H1 (cell line): ENCODE measurements around the gene ARMCX2. TPM values are rescaled to one million over a fixed set of nuclear protein-coding genes. Genes with fewer than 3 reads are reported as not detected.

Experiments used
- CTCF ChIA-PET: fragments of 300-600 bp; sonication (Branson Sonifier 250); formaldehyde crosslinking; loops from one replicate; lab custom pipeline; 2021; ENCODE audit not compliant: partially characterized antibody; lab: Charles Lee
- POLR2A ChIA-PET: fragments of 300-600 bp; sonication (Branson Sonifier 250); formaldehyde crosslinking; loops from one replicate; lab custom pipeline; 2021; ENCODE audit warnings: inconsistent platforms; ENCODE audit not compliant: partially characterized antibody; lab: Charles Lee
- DNase-seq, 2 experiments: peaks; one replicate each; pipeline versions ENCODE4 v3.0.0 to v3.0.0-alpha.2; 2010 to 2022; ENCODE audit warnings: low spot score in 2 of 2, low read depth in 1 of 2, mixed read lengths in 1 of 2
- FAIRE-seq: peaks from 2 replicates; lab custom pipeline; 2011; peaks lifted over from hg19 to GRCh38; lab: Jason Lieb, UNC
- H2AFZ ChIP-seq: 2 replicates; pipeline ENCODE4 v1.8.1; 2012; ENCODE audit warnings: low read length, inconsistent platforms
- H2AK5ac ChIP-seq: 2 replicates; pipeline ENCODE4 v1.6.1; 2013; ENCODE audit warnings: low read depth, low read length
- H2BK120ac ChIP-seq: replicated peaks from 2 replicates; pipeline ENCODE3; 2013; ENCODE audit warnings: low read depth, low read length, inconsistent platforms
- H2BK12ac ChIP-seq: 2 replicates; pipeline ENCODE4 v1.6.1; 2013; ENCODE audit warnings: low read depth, low read length
- H2BK15ac ChIP-seq: 2 replicates; pipeline ENCODE4 v1.6.1; 2013; ENCODE audit warnings: low read length
- H2BK20ac ChIP-seq: 2 replicates; pipeline ENCODE4 v1.6.1; 2013; ENCODE audit warnings: low read length
- H2BK5ac ChIP-seq: 2 replicates; pipeline ENCODE4 v1.6.1; 2013; ENCODE audit warnings: low read depth, low read length
- H3K14ac ChIP-seq: 2 replicates; pipeline ENCODE4 v1.6.1; 2013; ENCODE audit warnings: inconsistent platforms; ENCODE audit not compliant: insufficient read length
- H3K18ac ChIP-seq: 2 replicates; pipeline ENCODE4 v1.6.1; 2013; ENCODE audit warnings: low read length; ENCODE audit errors: extremely low read depth
- H3K23ac ChIP-seq: 2 replicates; pipeline ENCODE4 v1.6.1; 2013; ENCODE audit warnings: inconsistent platforms; ENCODE audit not compliant: insufficient read length
- H3K23me2 ChIP-seq: 2 replicates; pipeline ENCODE4 v1.6.1; 2013; ENCODE audit warnings: low read depth, low read length
- H3K27ac ChIP-seq: 2 replicates; pipeline ENCODE4 v1.6.1; 2011; ENCODE audit warnings: low read depth, low read length, inconsistent platforms
- H3K27me3 ChIP-seq, 4 experiments: replicated peaks in 1 of 4; 1 replicate in 1 of 4; 2 replicates in 3 of 4; pipeline versions ENCODE4 v1.6.1 to v1.8.1; 2011 to 2013; ENCODE audit warnings: low read length in 3 of 4, mild to moderate bottlenecking in 3 of 4, inconsistent platforms in 2 of 4, mixed read lengths in 2 of 4, moderate library complexity in 1 of 4; ENCODE audit not compliant: control insufficient read depth in 3 of 4, insufficient read depth in 3 of 4; ENCODE audit errors: extremely low read depth in 1 of 4
- H3K36me3 ChIP-seq, 4 experiments: 2 replicates each; pipeline versions ENCODE4 v1.6.1 to v1.8.1; 2011 to 2013; ENCODE audit warnings: mild to moderate bottlenecking in 4 of 4, low read length in 3 of 4, moderate library complexity in 2 of 4, control low read depth in 1 of 4, inconsistent platforms in 1 of 4; ENCODE audit not compliant: insufficient read depth in 4 of 4, control insufficient read depth in 2 of 4
- H3K4ac ChIP-seq: replicated peaks from 2 replicates; pipeline ENCODE3; 2013; ENCODE audit warnings: low read length, low read depth, mixed read lengths, inconsistent platforms; ENCODE audit not compliant: insufficient read length
- H3K4me1 ChIP-seq, 4 experiments: replicated peaks in 1 of 4; 1 replicate in 1 of 4; 2 replicates in 3 of 4; pipeline versions ENCODE4 v1.6.1 to v1.8.1; 2011 to 2013; ENCODE audit warnings: low read length in 3 of 4, inconsistent platforms in 2 of 4, mixed read lengths in 1 of 4; ENCODE audit not compliant: insufficient read depth in 4 of 4, control insufficient read depth in 3 of 4
- H3K4me2 ChIP-seq, 2 experiments: 2 replicates each; pipeline versions ENCODE4 v1.6.1 to v1.8.1; 2011 to 2013; ENCODE audit warnings: low read depth in 2 of 2, low read length in 2 of 2, control low read depth in 1 of 2, inconsistent platforms in 1 of 2, mild to moderate bottlenecking in 1 of 2; ENCODE audit not compliant: insufficient read depth in 1 of 2
- H3K4me3 ChIP-seq, 4 experiments: fragments of 200-600, 300-600 bp in 1 of 4; sonication (generic), shearing (Covaris generic), sonication (Bioruptor Twin) in 1 of 4; 2 replicates each; pipeline versions ENCODE4 v1.5.1 to v1.8.1; 2011 to 2016; ENCODE audit warnings: low read length in 4 of 4, low read depth in 3 of 4, control low read depth in 2 of 4, inconsistent platforms in 2 of 4, mild to moderate bottlenecking in 2 of 4, mixed read lengths in 1 of 4, moderate library complexity in 1 of 4; ENCODE audit not compliant: insufficient read depth in 2 of 4; ENCODE audit errors: extremely low read depth in 1 of 4
- H3K56ac ChIP-seq: replicated peaks from 2 replicates; pipeline ENCODE3; 2013; ENCODE audit warnings: low read depth, mild to moderate bottlenecking, mixed read lengths, low read length, inconsistent platforms; ENCODE audit not compliant: insufficient read length
- H3K79me1 ChIP-seq: 2 replicates; pipeline ENCODE4 v1.6.1; 2013; ENCODE audit warnings: low read depth, low read length, control low read depth
- H3K79me2 ChIP-seq, 2 experiments: 2 replicates each; pipeline versions ENCODE4 v1.6.1 to v1.8.1; 2012 to 2013; ENCODE audit warnings: low read length in 2 of 2, mild to moderate bottlenecking in 2 of 2, inconsistent platforms in 1 of 2; ENCODE audit not compliant: insufficient read depth in 2 of 2, control insufficient read depth in 1 of 2
- H3K9ac ChIP-seq, 4 experiments: replicated peaks in 1 of 4; 1 replicate in 1 of 4; 2 replicates in 3 of 4; pipeline versions ENCODE4 v1.6.1 to v1.8.1; 2011 to 2013; ENCODE audit warnings: low read depth in 3 of 4, low read length in 3 of 4, control low read depth in 2 of 4, mild to moderate bottlenecking in 2 of 4, moderate library complexity in 2 of 4, inconsistent platforms in 1 of 4; ENCODE audit errors: extremely low read depth in 1 of 4
- H3K9me3 ChIP-seq, 2 experiments: 2 replicates each; pipeline versions ENCODE4 v1.6.1 to v1.8.1; 2012 to 2013; ENCODE audit warnings: mild to moderate bottlenecking in 2 of 2, moderate library complexity in 2 of 2, control low read depth in 1 of 2, inconsistent platforms in 1 of 2, low read depth in 1 of 2, low read length in 1 of 2, mixed read lengths in 1 of 2; ENCODE audit not compliant: insufficient read depth in 2 of 2
- H4K20me1 ChIP-seq, 2 experiments: replicated peaks in 1 of 2; 2 replicates each; pipeline versions ENCODE3 to v1.8.1; 2011 to 2013; ENCODE audit warnings: inconsistent platforms in 2 of 2, low read length in 2 of 2, mild to moderate bottlenecking in 1 of 2; ENCODE audit not compliant: insufficient read depth in 2 of 2, control insufficient read depth in 1 of 2
- H4K5ac ChIP-seq: 2 replicates; pipeline ENCODE4 v1.6.1; 2013; ENCODE audit warnings: low read length, low read depth, mixed read lengths, inconsistent platforms; ENCODE audit not compliant: insufficient read length
- H4K8ac ChIP-seq: 2 replicates; pipeline ENCODE4 v1.8.0; 2013; ENCODE audit warnings: mild to moderate bottlenecking, moderate library complexity, low read length, inconsistent platforms; ENCODE audit not compliant: insufficient read depth; ENCODE audit errors: extremely low read depth
- H4K91ac ChIP-seq: replicated peaks from 2 replicates; pipeline ENCODE3; 2013; ENCODE audit warnings: low read length, mixed read lengths, inconsistent platforms; ENCODE audit not compliant: insufficient read length
- ATF2 ChIP-seq: IDR thresholded peaks from 2 replicates; pipeline ENCODE4 v1.6.1; 2012; ENCODE audit warnings: low read length, inconsistent platforms
- CHD1 ChIP-seq: IDR thresholded peaks from 2 replicates; pipeline ENCODE4 v1.6.1; 2012; ENCODE audit warnings: low read depth, low read length, improper control_type of control experiment
- EZH2 ChIP-seq: fragments of 200-600 bp; sonication (generic); IDR thresholded peaks from 2 replicates; pipeline ENCODE4 v1.7.1; 2012; ENCODE audit warnings: low read depth, mild to moderate bottlenecking, moderate library complexity, low read length, inconsistent platforms; ENCODE audit not compliant: severe bottlenecking
- HDAC6 ChIP-seq: IDR thresholded peaks from one replicate; pipeline ENCODE4 v1.7.1; 2012; ENCODE audit warnings: low read depth, mild to moderate bottlenecking, inconsistent platforms, low read length, moderate library complexity
- JUN ChIP-seq: IDR thresholded peaks from 2 replicates; pipeline ENCODE4 v1.6.1; 2011; ENCODE audit warnings: low read depth, mild to moderate bottlenecking, improper control_type of control experiment, low read length
- NRF1 ChIP-seq: IDR thresholded peaks from 2 replicates; pipeline ENCODE4 v1.6.1; 2011; ENCODE audit warnings: mild to moderate bottlenecking, low read depth, low read length, improper control_type of control experiment
- PHF8 ChIP-seq: fragments of 200-600 bp; sonication (generic); conservative IDR thresholded peaks from 2 replicates; pipeline ENCODE4 v1.7.1; 2012; ENCODE audit warnings: low read depth, mild to moderate bottlenecking, inconsistent platforms, low read length, moderate library complexity
- SAP30 ChIP-seq: fragments of 300-600 bp; sonication (generic); IDR thresholded peaks from 2 replicates; pipeline ENCODE4 v1.7.1; 2012; ENCODE audit warnings: low read length, moderate library complexity, mild to moderate bottlenecking, inconsistent platforms; ENCODE audit not compliant: insufficient read depth, insufficient replicate concordance
- SIN3A ChIP-seq, 2 experiments: IDR thresholded peaks in 1 of 2; conservative IDR thresholded peaks in 1 of 2; 2 replicates each; pipeline ENCODE4 v1.6.1; 2011 to 2012; ENCODE audit warnings: low read length in 2 of 2, improper control_type of control experiment in 1 of 2, low read depth in 1 of 2, mild to moderate bottlenecking in 1 of 2
- TBP ChIP-seq: IDR thresholded peaks from 2 replicates; pipeline ENCODE4 v1.6.1; 2011; ENCODE audit warnings: low read depth, low read length, improper control_type of control experiment
- TEAD4 ChIP-seq: IDR thresholded peaks from 2 replicates; pipeline ENCODE4 v1.6.1; 2012; ENCODE audit warnings: low read depth, low read length, inconsistent platforms, mixed read lengths
- polyA plus RNA-seq, 7 experiments: library from polyadenylated mRNA; depleted of rRNA in 3 of 7; stranded (reverse) in 5 of 7; unstranded in 2 of 7; fragments of >200 nt in 5 of 7; fragments of 200-250 nt in 2 of 7; gene quantifications; 1 replicate in 5 of 7; 2 replicates in 1 of 7; 4 replicates in 1 of 7; pipeline versions ENCODE4 v1.2.1 to v1.2.3, GENCODE V29; 2011 to 2013; ENCODE audit warnings: missing spikeins in 2 of 7, mixed read lengths in 2 of 7
- total RNA-seq: library from RNA; stranded (reverse); fragmentation: NEBNext Ultra II Directional; extraction: Animal tissue kit (Norgen Biotek cat#: 25700); gene quantifications from 2 replicates; pipeline ENCODE4 v1.2.1, GENCODE V29; 2021

The ARMCX2 gene
- total and polyA plus RNA-seq, 2 of the 8 experiments (the other 6 are each of a cell fraction or from before 2014, with no cell fraction given), result 39.7 to 113 TPM

GRCh38 chrX:101642093-101642492 is 17.6 kb downstream of the ARMCX2 start (continued):
- no peak for TF ChIP-seq NRF1
- TF ChIP-seq, all 59 proteins: peak for 0

DNA sequence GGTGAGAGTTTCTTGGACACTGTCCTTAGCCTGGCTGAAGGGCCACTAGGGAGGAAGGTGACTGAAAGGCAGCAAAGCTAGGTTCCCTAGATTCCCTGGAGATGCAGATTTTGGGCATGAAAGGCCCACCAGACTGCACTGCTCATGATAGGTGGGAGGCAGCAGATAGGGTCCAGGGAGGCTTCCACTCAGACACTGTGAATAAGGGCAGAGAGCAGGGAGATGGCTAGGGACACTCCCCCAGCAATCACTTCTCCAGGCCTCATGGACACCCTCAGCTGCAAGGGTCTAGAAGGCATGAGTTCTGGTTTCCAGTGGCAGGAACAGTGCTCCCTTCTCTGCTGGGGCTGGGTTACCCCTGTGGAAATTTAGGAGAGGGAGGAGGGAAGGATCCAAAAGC is 20.1 kb downstream of the ARMCX2 start:
- ChIA-PET CTCF (interaction anchor here (0.6 to 1.4 kb wide), 2 partner anchors 13 to 119 kb away, joined by 3 to 6 read pairs; no protein-coding TSS in a partner anchor), POLR2A (interaction anchor here (0.6 to 0.9 kb wide), 2 partner anchors 11 to 366 kb away, joined by 3 to 4 read pairs; no protein-coding TSS in a partner anchor)
- no peaks in the 10 kb centered on the region for H3K36me3 ChIP-seq
- no peaks in the 10 kb centered on the region for H3K9me3 ChIP-seq
- no peak overlapping the region for H2BK15ac ChIP-seq
- no peak overlapping the region for H3K23ac ChIP-seq
- no peaks in the 10 kb centered on the region for H3K4me1 ChIP-seq
- no peak overlapping the region for H2BK12ac ChIP-seq
- H4K91ac ChIP-seq, result no peak overlapping the region
- no peak overlapping the region for H3K4me2 ChIP-seq
- FAIRE-seq (no peak), DNase-seq (no peak)
- no peak overlapping the region for H2BK120ac ChIP-seq
- no peak overlapping the region for H2BK5ac ChIP-seq
- H3K4me3 ChIP-seq, result no peak overlapping the region
- no peak overlapping the region for H3K9ac ChIP-seq
- no peak overlapping the region for H2AK5ac ChIP-seq
- no peak overlapping the region for H4K8ac ChIP-seq
- no peak overlapping the region for H2BK20ac ChIP-seq
- H3K27me3 ChIP-seq, result no peaks in the 10 kb centered on the region
- no peak overlapping the region for H3K56ac ChIP-seq
- H3K27ac ChIP-seq, result no peak overlapping the region
- no peak overlapping the region for H3K18ac ChIP-seq
- H3K79me2 ChIP-seq, result no peaks in the 10 kb centered on the region
- H3K14ac ChIP-seq, result no peak overlapping the region
- H3K79me1 ChIP-seq, result no peaks in the 10 kb centered on the region
- H3K23me2 ChIP-seq, result no peaks in the 10 kb centered on the region
- H4K5ac ChIP-seq, result no peak overlapping the region
- H3K4ac ChIP-seq, result no peak overlapping the region
- no peak overlapping the region for H2AFZ ChIP-seq
- no peaks in the 10 kb centered on the region for H4K20me1 ChIP-seq
- TF ChIP-seq ATF2 (no peak), SIN3A (conservative IDR thresholded peaks at IDR 0.05 in 1 of 2, IDR thresholded peaks at IDR 0.05 in 1 of 2; ENCODE audit: low read depth in 1 of 2, low read length in 2 of 2) (no peak), CHD1 (no peak), EZH2 (no peak), PHF8 (no peak), JUN (no peak), TBP (no peak), HDAC6 (no peak), SAP30 (no peak), TEAD4 (no peak)
